Mucosa of gallbladder (tissue), 1 donor: ENCODE results near the gene CALML3. TPM values are rescaled to one million over a fixed set of nuclear protein-coding genes. Genes with fewer than 3 reads are reported as not detected.

ENCODE experiments used
- DNase-seq: peaks from one replicate; pipeline ENCODE4 v3.0.0-alpha.2; 2020; ENCODE audit warnings: low spot score
- total RNA-seq: library from RNA; stranded (reverse); gene quantifications from one replicate; pipeline ENCODE4 v1.2.1, GENCODE V29; 2021
- donor health status: DM: no; HTN: no; CAD: no.

The CALML3 gene
- total RNA-seq, 1 donor from 2014 or later: not detected

- DNase-seq: no peak
These were observed 33.3 kb upstream of the CALML3 start for GRCh38 chr10:5491477-5491876.

GRCh38 chr10:5492322-5492855, 32.4 kb upstream of the CALML3 start:
- no peak for DNase-seq

DNA sequence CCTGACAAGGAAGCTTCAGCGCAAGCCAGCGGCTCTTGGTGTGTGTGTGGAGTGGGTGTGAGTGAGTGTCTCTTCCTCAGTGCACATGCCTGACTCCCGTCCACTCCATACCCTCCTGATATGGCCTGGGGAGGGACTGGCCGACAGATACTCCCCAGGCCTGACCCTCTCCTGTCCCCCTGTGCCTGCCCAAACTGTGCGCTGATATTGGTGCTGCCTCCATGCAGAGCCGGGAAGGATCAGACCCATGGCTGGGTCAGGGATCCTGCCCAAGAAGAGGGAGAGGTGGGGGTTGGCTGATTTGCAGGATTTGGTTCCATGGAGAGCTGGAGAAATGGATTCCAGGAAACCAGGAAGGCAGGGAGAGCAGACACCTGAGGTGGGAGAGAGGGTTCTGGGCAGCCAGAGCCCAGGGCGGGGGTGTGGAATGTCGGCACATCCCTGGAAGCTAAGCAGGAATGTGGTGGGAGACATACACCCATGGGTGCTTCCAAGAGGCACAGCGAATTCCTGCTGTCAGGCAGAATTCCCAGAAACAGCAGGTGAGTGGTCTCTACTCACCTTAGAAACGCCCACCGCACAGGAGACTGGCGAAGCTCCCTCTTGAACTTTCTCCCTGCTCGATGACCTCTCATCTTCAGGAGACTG, 31.7 kb upstream of the CALML3 start:
- DNase-seq: no peak

- DNase-seq: no peak
These were observed 31.1 kb upstream of the CALML3 start for GRCh38 chr10:5493691-5494090.

GRCh38 chr10:5494611-5495010, 30.1 kb upstream of the CALML3 start:
- no peak for DNase-seq

GRCh38 chr10:5496261-5497250, 28.2 kb upstream of the CALML3 start:
- no peak for DNase-seq

DNA sequence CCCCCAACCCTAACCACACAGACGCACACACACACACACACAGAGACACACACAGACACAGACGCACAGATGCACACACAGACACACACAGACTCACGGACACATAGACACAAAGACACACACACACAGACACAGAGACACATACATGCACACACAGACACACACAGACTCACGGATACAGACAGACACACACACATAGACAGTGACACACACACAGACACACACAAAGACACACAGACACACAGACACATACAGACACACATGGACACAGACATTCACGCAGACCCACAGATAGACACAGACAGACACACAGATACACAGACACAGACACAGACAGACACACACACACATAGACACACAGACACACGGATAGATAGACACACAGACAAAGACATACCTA, 27.5 kb upstream of the CALML3 start:
- DNase-seq: no peak

- no peak for DNase-seq
These were observed 26.6 kb upstream of the CALML3 start for GRCh38 chr10:5497948-5498730.

DNA sequence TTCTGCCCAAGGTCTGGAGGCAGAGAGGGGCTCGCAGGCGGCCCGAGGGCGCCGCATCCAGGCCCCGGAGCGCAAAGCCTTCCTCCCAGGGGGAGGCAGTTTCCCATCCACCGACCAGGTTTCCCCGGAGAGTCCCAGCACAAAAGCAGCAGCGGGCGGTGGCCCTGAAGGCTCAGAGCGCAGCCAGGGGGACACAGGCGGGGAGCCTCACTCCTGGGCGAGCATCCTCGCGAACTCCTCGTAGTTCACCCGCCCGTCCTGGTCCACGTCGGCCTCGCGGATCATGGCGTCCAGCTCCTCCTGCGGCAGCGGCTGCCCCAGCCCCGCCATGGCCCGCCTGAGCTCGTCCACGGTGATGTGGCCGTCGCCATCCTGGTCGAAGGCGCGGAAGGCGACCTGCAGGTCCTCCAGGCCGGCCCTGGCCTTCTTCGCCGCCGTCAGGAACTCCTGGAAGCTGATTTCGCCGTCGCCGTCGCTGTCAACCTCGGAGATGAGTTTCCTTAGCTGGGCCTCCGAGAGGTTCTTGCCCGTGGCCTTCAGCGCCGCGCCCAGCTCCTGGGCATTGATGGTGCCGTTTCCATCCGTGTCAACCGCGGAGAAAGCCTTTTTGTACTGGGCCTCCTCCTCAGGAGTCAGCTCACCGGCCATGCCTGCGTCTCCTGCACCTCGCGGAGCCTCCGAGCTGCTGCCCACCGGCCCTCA, 25.8 kb upstream of the CALML3 start:
- DNase-seq: no peak

- no peak for DNase-seq
These were observed 25.1 kb upstream of the CALML3 start, which contains the start of gene CALML5 for GRCh38 chr10:5499493-5500140. CALML5 (minus strand) TSS chr10:5499570; CDS start chr10:5499438, 132 bp downstream.

- no peak for DNase-seq
These were observed 24.5 kb upstream of the CALML3 start for GRCh38 chr10:5500162-5500670.

GRCh38 chr10:5500910-5501309, 23.9 kb upstream of the CALML3 start:
- no peak for DNase-seq

DNA sequence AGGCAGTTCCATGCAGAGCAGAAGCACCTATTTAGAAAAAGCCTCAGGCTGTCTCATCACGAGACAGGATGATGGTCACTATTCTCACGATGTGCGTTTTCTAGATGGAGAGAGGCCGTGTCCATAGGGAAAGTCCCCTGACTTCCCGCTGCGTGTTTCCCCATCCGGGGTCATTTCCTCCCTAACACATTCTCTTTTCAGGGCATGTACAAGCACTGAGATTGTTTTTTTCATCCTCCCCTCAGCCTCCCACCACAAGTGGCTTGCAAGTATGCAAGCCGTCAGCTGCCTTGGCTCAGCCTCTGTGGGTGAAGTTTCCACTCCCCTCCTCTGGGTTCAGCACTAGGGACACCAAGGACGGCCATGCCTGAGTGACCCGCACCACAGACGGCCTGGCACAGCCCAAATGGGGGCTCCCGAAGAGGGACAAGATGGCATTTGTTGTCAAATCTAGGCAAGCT, 22.7 kb upstream of the CALML3 start:
- DNase-seq: no peak

- DNase-seq: no peak
These were observed 21.9 kb upstream of the CALML3 start for GRCh38 chr10:5502571-5503476.

- DNase-seq: peak; percentile 87
These were observed 21.3 kb upstream of the CALML3 start for GRCh38 chr10:5503477-5503835.

- DNase-seq: no peak
These were observed 20.4 kb upstream of the CALML3 start for GRCh38 chr10:5504146-5505072.

DNA sequence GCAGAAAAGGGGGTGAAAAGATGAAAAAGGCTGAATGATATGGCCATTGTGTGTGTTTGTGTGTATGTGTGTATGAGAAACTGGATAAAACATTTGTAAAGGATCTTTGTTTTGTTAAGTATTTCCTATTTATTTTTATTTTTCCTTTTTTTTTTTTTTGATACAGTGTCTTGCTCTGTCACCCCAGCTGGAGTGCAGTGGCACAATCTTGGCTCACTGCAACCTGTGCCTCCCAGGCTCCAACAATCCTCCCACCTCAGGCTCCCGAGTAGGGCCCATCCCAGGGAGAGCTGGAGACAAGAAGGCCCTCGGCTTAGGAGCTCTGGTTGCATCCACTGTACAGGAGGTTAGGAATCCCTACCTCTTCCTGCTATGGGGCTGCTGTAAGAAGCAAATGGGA, 18.5 kb upstream of the CALML3 start:
- DNase-seq: no peak
